GM12892 (cell line): Measurements from ENCODE around the gene PRKAR1B.

Experiments
- POLR2A ChIP-seq: IDR thresholded peaks from 2 replicates; pipeline ENCODE4 v1.6.1; 2011; ENCODE audit warnings: low read depth, low read length, control low read depth
- POLR2AphosphoS5 ChIP-seq: IDR thresholded peaks from 2 replicates; pipeline ENCODE4 v1.6.1; 2011; ENCODE audit warnings: low read depth, low read length, control low read depth
- TAF1 ChIP-seq: IDR thresholded peaks from 2 replicates; pipeline ENCODE4 v1.6.1; 2011; ENCODE audit warnings: low read depth, mild to moderate bottlenecking, control low read depth, low read length, borderline replicate concordance

GRCh38 chr7:757741-758163, 30.7 kb upstream of the PRKAR1B start:
- TF ChIP-seq POLR2AphosphoS5 (no peak), POLR2A (no peak), TAF1 (no peak)
